Left renal pelvis (tissue), 4 donors: ENCODE measurements around the gene ADAMTS4. TPM values are rescaled to one million over a fixed set of nuclear protein-coding genes. Genes with fewer than 3 reads are reported as not detected.

ENCODE experiments used
- DNase-seq, 4 donors: peaks; one replicate each; pipeline ENCODE4 v3.0.0-alpha.2; 2013; ENCODE audit warnings: low read depth in 4 of 4, low spot score in 3 of 4
- polyA plus RNA-seq, 4 donors: library from polyadenylated mRNA; unstranded; fragments of 120-200 nt; gene quantifications; one replicate each; pipeline ENCODE4 v1.2.1, GENCODE V29; 2013; ENCODE audit not compliant: insufficient read length in 4 of 4

ADAMTS4 gene
- polyA plus RNA-seq, 4 donors, result 0.60 to 6.1 (median 0.79) TPM

- DNase-seq, result peak; percentile 78 to 90 (median 85)
Measured at GRCh38 chr1:161159087-161159912, 39.6 kb downstream of the ADAMTS4 start, which contains the start of gene USP21. Gene USP21 (plus strand): TSS chr1:161159500. CDS start chr1:161160641, 1,141 bp downstream.

GRCh38 chr1:161158316-161159010 is 40.4 kb downstream of the ADAMTS4 start:
- no peak for DNase-seq

- DNase-seq, result no peak
Measured at GRCh38 chr1:161157867-161158266, 41.0 kb downstream of the ADAMTS4 start.

- DNase-seq, result peak in 2 of 4 donors; percentile 81 to 90
Measured at GRCh38 chr1:161153682-161154337, 45.0 kb downstream of the ADAMTS4 start, which contains the start of gene UFC1. Gene UFC1 (plus strand): TSS chr1:161153978. CDS start chr1:161153998, 20 bp downstream.

GRCh38 chr1:161153176-161153575 is 45.7 kb downstream of the ADAMTS4 start:
- no peak for DNase-seq

- no peak for DNase-seq
Measured at GRCh38 chr1:161145832-161146231, 53.0 kb downstream of the ADAMTS4 start.

GRCh38 chr1:161140755-161141400 is 58.0 kb downstream of the ADAMTS4 start:
- no peak for DNase-seq

GRCh38 chr1:161139766-161140165 is 59.1 kb downstream of the ADAMTS4 start:
- DNase-seq, result no peak

GRCh38 chr1:161138431-161138830 is 60.4 kb downstream of the ADAMTS4 start:
- DNase-seq, result peak in 1 of 4 donors; percentile 27

- DNase-seq, result no peak
Measured at GRCh38 chr1:161137881-161138280, 61.0 kb downstream of the ADAMTS4 start.

Other genes with a start within 250 kb of the ADAMTS4 start
- not detected for gene ITLN2, start 244.2 kb downstream of the ADAMTS4 start, polyA plus RNA-seq
- gene F11R, start 177.9 kb downstream of the ADAMTS4 start, polyA plus RNA-seq, result 10 to 100 TPM; 11.1 to 98.1 (median 85.2) TPM
- gene TSTD1, start 160.1 kb downstream of the ADAMTS4 start, polyA plus RNA-seq, result 10 to 100 TPM in 3 of 4 donors, 1 to 10 TPM in 1; 9.5 to 75.7 (median 52.2) TPM
- gene USF1, start 153.1 kb downstream of the ADAMTS4 start, polyA plus RNA-seq, result 10 to 100 TPM; 51.0 to 68.9 (median 54.5) TPM
- 1 to 10 TPM; 2.2 to 3.8 (median 2.3) TPM for gene ARHGAP30, start 129.2 kb downstream of the ADAMTS4 start, polyA plus RNA-seq
- gene NECTIN4, start 109.5 kb downstream of the ADAMTS4 start, polyA plus RNA-seq, result 1 to 10 TPM in 3 of 4 donors, under 1 TPM in 1; 0.14 to 7.3 (median 3.8) TPM
- gene KLHDC9, start 100.7 kb downstream of the ADAMTS4 start, polyA plus RNA-seq, result 10 to 100 TPM in 3 of 4 donors, 1 to 10 TPM in 1; 4.0 to 19.4 (median 17.3) TPM
- 10 to 100 TPM; 58.7 to 75.7 (median 73.8) TPM for gene PFDN2, start 81.0 kb downstream of the ADAMTS4 start, polyA plus RNA-seq
- gene NIT1, start 80.9 kb downstream of the ADAMTS4 start, polyA plus RNA-seq, result 10 to 100 TPM; 29.1 to 59.8 (median 48.6) TPM
- 10 to 100 TPM; 41.6 to 55.5 (median 48.9) TPM for gene DEDD, start 66.4 kb downstream of the ADAMTS4 start, polyA plus RNA-seq
- gene UFC1, start 45.1 kb downstream of the ADAMTS4 start, polyA plus RNA-seq, result 100 to 1,000 TPM; 136 to 169 (median 149) TPM
- gene USP21, start 39.6 kb downstream of the ADAMTS4 start, polyA plus RNA-seq, result 10 to 100 TPM; 44.9 to 55.2 (median 47.2) TPM
- gene PPOX, start 32.6 kb downstream of the ADAMTS4 start, polyA plus RNA-seq, result 10 to 100 TPM; 31.9 to 63.1 (median 38.8) TPM
- gene B4GALT3, start 21.5 kb downstream of the ADAMTS4 start, polyA plus RNA-seq, result 10 to 100 TPM; 40.9 to 45.2 (median 42.3) TPM
- 100 to 1,000 TPM; 126 to 217 (median 189) TPM for gene NDUFS2, start 3.3 kb upstream of the ADAMTS4 start, polyA plus RNA-seq
- gene FCER1G, start 16.2 kb upstream of the ADAMTS4 start, polyA plus RNA-seq, result 10 to 100 TPM; 13.1 to 39.3 (median 17.1) TPM
- 10 to 100 TPM in 1 of 4 donors, 1 to 10 TPM in 1, under 1 TPM in 1, not detected in 1; 0.73 to 87.7 (median 2.5) TPM for gene APOA2, start 24.6 kb upstream of the ADAMTS4 start, polyA plus RNA-seq
- gene TOMM40L, start 27.0 kb upstream of the ADAMTS4 start, polyA plus RNA-seq, result 10 to 100 TPM in 3 of 4 donors, 1 to 10 TPM in 1; 9.9 to 15.4 (median 14.2) TPM
- 1 to 10 TPM; 1.9 to 3.5 (median 2.8) TPM for gene NR1I3, start 39.1 kb upstream of the ADAMTS4 start, polyA plus RNA-seq
- gene PCP4L1, start 59.7 kb upstream of the ADAMTS4 start, polyA plus RNA-seq, result 1 to 10 TPM in 3 of 4 donors, under 1 TPM in 1; 0.59 to 1.9 (median 1.4) TPM
- gene MPZ, start 110.9 kb upstream of the ADAMTS4 start, polyA plus RNA-seq, result 1 to 10 TPM; 4.5 to 8.7 (median 6.0) TPM
- 100 to 1,000 TPM; 167 to 271 (median 244) TPM for gene SDHC, start 115.3 kb upstream of the ADAMTS4 start, polyA plus RNA-seq
- gene CFAP126, start 168.8 kb upstream of the ADAMTS4 start, polyA plus RNA-seq, result 10 to 100 TPM in 3 of 4 donors, 1 to 10 TPM in 1; 1.2 to 14.6 (median 11.7) TPM